Measurements from ENCODE around the gene SCEL.
"Not testable (repeated sequence)": the region's sequence is repeated elsewhere in the genome, so short reads cannot be mapped to it uniquely, and the experiment has no call there.

SCEL gene

GRCh38 chr13:77555246-77555645, 19.7 kb downstream of the SCEL start:
- no peak for DNase-seq (ENCODE audit: low read depth in 2 of 2)

- no peak for DNase-seq (ENCODE audit: low read depth in 2 of 2)
Measured at GRCh38 chr13:77558016-77558415, 22.5 kb downstream of the SCEL start.

- DNase-seq (ENCODE audit: low read depth in 2 of 2): no peak
Measured at GRCh38 chr13:77563111-77563510, 27.6 kb downstream of the SCEL start.

DNA sequence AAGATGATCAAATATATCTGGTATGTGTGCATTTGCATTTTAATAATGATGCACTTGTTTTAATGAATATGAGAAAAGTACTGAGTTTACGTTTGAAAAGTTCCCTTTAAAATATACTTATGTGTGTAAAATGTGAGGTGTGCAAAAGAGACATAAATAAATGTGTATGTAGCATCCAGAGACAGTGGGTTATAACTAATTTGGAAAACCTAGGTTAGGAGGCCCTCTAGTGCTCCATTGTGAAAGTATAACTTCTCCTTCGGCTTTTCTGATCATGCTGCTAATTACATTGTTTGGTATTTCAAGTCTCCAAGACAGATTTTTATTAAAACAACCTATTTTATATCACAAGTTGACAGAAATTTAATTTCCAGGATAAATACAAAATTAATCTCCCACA, 30.1 kb downstream of the SCEL start:
- DNase-seq (ENCODE audit: low read depth in 2 of 2): no peak

DNA sequence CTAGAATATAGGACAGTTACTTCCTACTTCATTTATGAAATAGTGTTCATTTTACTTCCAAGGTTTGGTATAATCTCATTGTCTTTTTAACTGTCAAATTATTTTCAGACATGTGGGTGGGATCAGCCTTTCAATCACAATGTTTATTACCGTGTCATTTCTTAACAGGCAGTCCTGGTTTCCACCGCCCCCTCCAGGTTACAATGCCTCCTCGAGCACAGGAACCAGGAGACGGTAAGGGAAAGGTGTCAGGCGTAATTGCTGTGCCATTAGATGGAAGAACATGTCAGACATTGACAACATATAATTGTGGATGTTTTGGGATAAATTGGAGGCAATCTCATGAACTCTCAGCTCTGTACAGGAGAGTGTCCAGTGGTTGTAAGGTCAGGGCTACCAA, 36.5 kb downstream of the SCEL start:
- no peak for DNase-seq (ENCODE audit: low read depth in 2 of 2)

DNA sequence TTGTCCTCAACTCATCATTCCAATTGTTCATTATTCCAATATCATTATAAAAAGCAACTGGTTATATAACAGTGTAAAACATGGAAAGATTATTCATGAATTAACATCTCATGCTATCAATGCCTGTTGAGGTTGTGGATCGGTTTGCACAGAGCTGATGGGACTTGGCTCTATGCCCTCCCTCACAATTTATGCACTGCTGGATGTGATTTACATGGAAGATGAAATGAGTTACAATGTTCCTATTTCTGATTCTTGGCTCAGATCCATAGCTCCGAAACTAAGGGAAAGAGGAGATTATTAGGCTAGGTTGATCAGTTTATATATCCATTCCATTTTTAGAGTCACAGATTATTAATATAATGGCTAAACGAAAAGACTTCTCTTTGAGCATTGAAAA, 38.6 kb downstream of the SCEL start:
- DNase-seq (ENCODE audit: low read depth in 2 of 2): no peak

DNA sequence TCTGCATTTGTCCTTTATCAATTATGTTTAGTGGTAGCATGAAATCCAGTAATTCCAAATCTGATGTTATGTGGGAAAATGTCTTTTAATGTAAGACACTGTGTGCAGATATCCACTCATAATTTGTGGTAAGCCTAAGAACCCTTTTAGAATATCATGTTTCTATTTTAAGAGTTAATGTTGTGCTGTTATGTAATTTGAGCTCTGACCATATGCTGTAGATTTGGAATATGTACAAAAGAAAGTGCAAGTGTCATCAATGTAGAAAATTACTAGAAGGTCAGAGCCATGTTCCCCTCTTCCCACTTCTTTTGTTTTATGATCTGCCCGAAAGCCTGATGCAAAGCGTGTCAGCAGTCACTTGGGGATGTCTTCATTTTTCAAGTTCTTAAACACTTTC, 44.5 kb downstream of the SCEL start:
- no peak for DNase-seq (ENCODE audit: low read depth in 2 of 2)

- no peak for DNase-seq (ENCODE audit: low read depth in 2 of 2)
Measured at GRCh38 chr13:77580748-77581147, 45.2 kb downstream of the SCEL start.

DNA sequence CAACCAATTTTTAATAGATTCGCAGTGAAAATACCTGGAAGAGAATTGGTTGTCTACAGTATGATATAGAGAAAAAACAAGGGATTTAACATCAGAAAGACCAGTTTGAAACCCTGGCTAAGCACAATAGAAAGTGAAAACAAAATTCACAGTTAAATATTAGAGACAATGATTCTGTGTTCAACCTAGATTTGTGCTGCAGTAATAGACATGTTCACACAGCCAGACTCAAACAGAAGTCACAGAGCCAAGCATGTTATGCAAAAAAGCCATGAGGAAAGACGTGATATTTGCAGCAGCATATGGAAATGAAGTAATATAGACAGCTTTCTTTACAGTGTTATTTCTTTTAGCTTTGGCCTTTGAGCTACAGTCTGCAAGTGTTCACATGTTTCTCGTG, 48.1 kb downstream of the SCEL start:
- DNase-seq (ENCODE audit: low read depth in 2 of 2): no peak

GRCh38 chr13:77584106-77584505, 48.6 kb downstream of the SCEL start:
- DNase-seq (ENCODE audit: low read depth in 2 of 2): no peak

- no peak for DNase-seq (ENCODE audit: low read depth in 2 of 2)
Measured at GRCh38 chr13:77595166-77595810, 59.8 kb downstream of the SCEL start.

DNA sequence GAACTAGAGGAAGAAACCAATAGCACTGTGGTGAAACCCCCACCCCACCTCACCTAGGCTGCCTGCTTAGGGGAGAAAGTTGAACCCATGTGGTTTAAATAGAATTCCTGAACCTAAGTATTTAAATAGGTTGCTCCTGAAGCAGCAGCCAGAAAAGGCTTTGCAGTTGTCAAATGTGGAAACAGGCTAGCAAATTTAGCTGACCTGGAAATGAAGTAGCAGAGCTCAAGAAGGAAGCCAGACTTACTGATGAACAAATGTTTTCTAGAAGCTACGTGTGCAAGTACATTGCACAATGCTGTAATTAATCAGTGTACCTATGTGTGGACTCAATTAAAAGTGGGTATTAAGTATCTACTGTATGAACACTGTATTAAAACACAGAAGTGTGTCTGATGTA, 61.3 kb downstream of the SCEL start:
- DNase-seq (ENCODE audit: low read depth in 2 of 2): no peak

DNA sequence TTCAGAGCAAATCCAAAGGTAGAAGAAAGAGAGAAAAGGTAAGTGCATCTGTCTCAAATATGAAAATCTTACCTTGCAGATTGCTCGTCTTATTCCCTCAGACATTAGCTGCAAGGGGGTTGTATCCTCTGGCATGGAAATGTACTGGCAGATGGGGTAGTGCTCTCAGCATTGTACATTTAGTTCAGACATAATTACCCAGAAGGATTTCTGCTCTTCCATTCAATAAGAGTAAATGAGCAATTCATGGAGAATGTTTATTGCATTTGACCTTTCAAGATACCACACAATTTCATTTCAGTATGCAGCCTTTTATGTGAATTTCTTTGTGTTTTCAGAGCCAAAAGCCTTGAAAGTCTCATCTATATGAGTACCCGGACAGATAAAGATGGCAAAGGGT, 63.8 kb downstream of the SCEL start:
- no peak for DNase-seq (ENCODE audit: low read depth in 2 of 2)

- DNase-seq (ENCODE audit: low read depth in 2 of 2): no peak
Measured at GRCh38 chr13:77600701-77601100, 65.2 kb downstream of the SCEL start.

GRCh38 chr13:77611068-77611467, 75.6 kb downstream of the SCEL start:
- no peak for DNase-seq (ENCODE audit: low read depth in 2 of 2)

DNA sequence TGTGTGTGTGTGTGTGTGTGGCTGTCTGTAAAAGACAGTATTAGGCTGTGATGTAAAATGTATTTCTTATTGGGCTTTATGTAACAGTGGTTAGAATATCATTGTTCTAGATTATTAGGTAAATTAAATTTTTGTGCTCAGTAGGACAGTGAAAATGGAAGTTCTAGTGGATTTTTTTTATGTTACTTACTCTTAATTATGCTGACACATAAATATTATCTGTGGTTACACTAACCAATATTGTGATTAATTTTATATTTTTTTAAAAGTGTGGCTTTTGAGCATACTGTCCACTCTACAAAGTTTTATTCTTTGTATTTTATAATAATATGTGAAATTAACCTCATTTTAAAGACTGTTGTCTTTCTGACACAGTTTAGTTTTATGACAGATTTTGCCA, 80.5 kb downstream of the SCEL start:
- DNase-seq (ENCODE audit: low read depth in 2 of 2): no peak

- no peak for DNase-seq (ENCODE audit: low read depth in 2 of 2)
Measured at GRCh38 chr13:77619655-77620054, 84.1 kb downstream of the SCEL start.

GRCh38 chr13:77620138-77620537, 84.6 kb downstream of the SCEL start:
- no peak for DNase-seq (ENCODE audit: low read depth in 2 of 2)

- no peak for DNase-seq (ENCODE audit: low read depth in 2 of 2)
Measured at GRCh38 chr13:77623806-77624205, 88.3 kb downstream of the SCEL start.

- DNase-seq (ENCODE audit: low read depth in 2 of 2): no peak
Measured at GRCh38 chr13:77628170-77628569, 92.7 kb downstream of the SCEL start.

DNA sequence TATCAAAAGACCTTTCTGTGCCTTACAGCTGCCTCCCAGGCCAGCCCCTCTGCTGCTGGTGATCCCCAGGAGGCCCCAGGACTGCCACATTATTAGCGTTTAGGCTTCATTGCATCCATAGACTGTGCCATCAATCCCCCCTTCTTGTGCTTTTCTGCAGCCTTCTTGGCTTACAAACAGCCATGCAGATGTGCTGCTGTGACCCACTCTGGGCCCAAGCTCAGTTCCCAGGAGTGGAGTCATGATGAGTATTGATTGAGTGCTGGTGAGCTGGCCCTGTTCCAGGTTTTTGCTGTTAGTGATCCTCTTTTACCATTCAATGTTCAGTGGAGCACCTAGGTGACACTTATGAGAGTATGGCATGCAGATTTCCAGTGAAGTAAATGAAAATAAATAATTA, 102.1 kb downstream of the SCEL start:
- DNase-seq (ENCODE audit: low read depth in 2 of 2): no peak

DNA sequence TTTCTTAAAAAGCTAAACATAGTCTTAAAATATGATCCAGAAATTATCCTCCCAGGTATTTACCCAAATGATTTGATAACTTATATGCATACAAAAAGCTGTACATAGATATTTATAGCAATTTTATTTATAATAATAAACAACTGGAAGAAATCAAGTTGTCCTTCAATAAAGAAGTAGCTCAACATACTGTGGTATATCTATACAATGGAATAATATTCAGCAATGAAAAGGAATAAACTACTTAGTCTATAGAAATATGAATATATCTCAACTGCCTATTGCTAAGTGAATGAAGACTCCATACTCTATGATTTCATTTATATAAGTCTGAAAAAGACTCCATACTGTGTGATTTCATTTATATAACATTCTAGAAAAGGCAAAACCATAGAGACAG, 114.9 kb downstream of the SCEL start:
- DNase-seq (ENCODE audit: low read depth in 2 of 2): no peak

DNA sequence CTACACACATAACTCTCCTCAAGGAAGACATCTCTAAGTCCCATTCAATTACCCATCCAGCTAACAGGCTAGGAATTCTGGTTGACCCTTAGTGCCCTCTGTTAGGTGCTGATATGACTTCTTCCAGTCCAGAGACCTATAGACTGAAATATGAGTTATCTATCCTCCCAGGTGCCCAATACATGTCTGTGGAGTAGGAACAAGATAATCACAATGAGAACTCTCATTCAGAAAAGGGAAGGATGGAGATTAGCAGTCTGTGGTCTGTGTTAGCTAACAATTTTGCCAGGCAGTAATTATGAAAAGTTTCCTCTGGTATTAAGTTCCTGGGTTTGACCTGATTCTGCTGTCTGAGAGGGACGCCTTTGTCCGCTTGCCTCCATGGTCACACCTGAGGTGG, 117.8 kb downstream of the SCEL start:
- no peak for DNase-seq (ENCODE audit: low read depth in 2 of 2)

- not testable (repeated sequence) for DNase-seq (ENCODE audit: low read depth in 2 of 2)
Measured at GRCh38 chr13:77660016-77660415, 124.5 kb downstream of the SCEL start.

All from stimulated activated CD8-positive, alpha-beta memory T cell treated with anti-CD3 and anti-CD28 coated beads, Interleukin-15, amount 100 ng/mL, for 48 hours (primary cell).